GM18526 (cell line): ENCODE data around the gene STK16.

Source experiments
- POLR2A ChIP-seq: IDR thresholded peaks from 3 replicates; pipeline ENCODE4 v1.6.1; 2011; ENCODE audit not compliant: insufficient read length; ENCODE audit errors: extremely low read depth

Gene STK16

DNA sequence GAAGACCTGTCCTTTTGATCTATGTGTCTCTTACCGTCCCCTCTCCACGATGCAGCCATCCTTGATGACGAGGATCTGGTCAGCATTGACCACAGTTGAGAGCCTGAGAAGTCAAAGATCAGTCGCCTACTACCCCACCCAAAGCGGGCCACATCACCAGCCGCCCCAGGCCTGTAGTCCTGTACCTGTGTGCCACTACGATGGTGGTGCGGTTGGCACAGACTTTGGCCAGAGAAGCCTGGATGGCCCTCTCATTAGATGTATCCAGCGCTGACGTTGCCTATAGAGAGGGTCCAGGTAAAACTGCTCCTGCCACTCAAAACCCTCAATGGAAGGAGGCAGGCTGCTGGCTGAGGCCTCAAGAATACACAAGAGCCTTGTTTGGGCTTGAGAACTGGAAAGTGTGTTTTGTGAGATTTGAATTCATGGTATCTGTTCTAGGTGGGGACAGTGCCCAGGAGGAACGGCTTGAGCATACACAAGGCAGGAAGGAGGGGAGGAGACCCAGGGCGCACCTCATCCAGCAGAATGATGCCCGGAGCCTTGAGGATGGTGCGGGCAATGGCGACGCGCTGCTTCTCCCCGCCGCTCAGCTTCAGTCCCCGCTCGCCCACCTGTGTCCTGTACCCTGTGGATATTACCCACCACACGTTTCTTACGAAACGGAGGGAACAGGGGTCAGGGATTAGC lies 34.9 kb upstream of the STK16 start:
- TF ChIP-seq POLR2A, result no peak

GRCh38 chr2:219210886-219211362 lies 34.4 kb upstream of the STK16 start:
- no peak for TF ChIP-seq POLR2A

- no peak for TF ChIP-seq POLR2A
Measured at GRCh38 chr2:219213026-219213415, 32.3 kb upstream of the STK16 start.

- TF ChIP-seq POLR2A, result no peak
Measured at GRCh38 chr2:219213486-219214071, 31.7 kb upstream of the STK16 start.

DNA sequence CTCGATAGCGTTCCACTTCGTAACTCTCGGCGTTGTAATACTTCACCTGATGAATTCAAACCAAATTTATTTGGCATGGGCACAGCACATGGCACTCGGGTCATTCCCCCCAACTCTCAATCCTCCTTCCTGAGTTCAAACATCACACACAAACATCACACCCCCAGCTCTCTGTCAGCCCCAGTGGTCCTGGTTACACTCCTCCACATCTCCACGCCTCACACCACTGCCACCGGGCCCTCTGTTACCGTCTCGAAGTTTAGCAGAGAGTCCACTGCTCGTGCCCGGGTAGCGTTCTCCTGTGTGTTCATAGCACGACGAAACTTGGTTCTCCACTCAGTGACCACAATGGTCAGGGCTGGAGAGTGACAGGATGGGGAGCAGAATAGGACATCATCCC lies 31.1 kb upstream of the STK16 start:
- no peak for TF ChIP-seq POLR2A

GRCh38 chr2:219214786-219215185 lies 30.5 kb upstream of the STK16 start:
- TF ChIP-seq POLR2A, result no peak

DNA sequence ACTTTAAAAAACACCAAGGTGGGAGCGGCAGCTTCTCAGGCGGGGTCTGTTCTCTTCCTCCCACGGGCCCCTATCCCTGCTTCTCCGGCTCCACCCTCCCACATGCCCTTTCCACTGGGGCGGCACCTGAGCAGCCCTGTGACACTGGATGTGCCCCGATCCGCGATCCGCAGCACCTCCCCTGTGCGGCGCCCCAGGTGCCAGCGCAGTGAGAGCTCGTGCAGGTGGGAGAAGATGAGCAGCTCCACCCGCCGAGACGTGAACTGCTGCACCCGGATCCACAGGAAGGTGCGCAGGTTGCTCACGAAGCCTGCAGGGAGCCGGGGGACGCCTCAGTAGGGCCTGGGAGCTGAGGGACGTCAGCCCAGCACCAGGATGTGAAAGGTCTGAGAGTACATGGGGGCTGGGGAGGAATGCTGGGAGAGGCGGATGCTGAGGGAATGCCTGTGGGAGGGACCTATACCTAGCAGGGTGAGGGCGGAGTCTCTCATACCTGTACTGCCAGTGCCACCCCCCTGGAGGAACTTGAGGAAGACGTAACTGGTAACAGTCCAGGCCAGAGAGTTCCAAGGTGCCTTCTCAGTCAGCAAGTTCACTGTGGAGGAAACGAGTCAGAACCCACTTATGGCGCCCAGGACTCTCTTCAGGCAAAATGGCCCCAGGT lies 29.3 kb upstream of the STK16 start:
- TF ChIP-seq POLR2A, result no peak

- no peak for TF ChIP-seq POLR2A
Measured at GRCh38 chr2:219216535-219216915, 28.8 kb upstream of the STK16 start.

- TF ChIP-seq POLR2A, result no peak
Measured at GRCh38 chr2:219218217-219218731, 27.0 kb upstream of the STK16 start.

- peak; percentile 80 for TF ChIP-seq POLR2A
Measured at GRCh38 chr2:219218732-219219701, 26.3 kb upstream of the STK16 start, which contains the start of gene ABCB6. TSS of gene ABCB6 (minus strand) at chr2:219218958. CDS start at chr2:219218673, 285 bp downstream.

- no peak for TF ChIP-seq POLR2A
Measured at GRCh38 chr2:219219784-219220532, 25.3 kb upstream of the STK16 start.

DNA sequence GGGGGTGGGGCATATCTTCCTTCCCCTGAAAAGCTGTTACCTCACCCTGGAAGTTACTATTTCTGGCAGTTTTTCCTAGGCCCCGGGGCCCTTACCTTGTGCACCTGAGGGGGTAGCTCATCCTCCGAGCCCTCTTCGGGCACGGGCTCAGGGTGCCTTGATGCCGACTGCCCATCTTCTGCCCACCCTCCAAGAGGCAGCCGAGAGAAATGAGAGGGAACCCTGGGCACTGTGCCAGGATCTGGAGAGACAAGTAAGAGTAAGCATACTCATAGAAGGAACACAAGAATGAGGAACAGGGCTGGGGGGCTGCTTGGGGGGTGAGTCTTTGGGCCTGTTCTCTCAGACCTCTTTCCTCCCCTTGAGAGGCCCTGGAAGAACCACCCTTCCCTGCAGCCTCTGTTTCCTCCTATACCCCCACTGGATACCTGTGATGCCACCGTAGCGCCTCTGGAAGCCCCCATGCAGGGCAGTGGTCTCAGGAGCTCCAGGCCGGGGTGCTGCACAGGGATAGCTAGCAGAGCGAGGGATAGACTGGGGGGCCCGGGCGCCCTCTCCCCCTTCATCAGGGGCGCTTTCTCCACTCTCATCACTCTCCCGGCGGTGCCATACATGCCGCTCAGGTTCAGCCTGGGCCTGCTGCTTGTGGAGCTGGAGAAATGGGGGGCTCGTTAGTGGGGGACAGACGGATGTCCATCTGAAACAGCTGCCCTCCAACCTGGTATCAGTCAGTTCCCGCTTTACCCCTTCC lies 24.5 kb upstream of the STK16 start:
- no peak for TF ChIP-seq POLR2A

DNA sequence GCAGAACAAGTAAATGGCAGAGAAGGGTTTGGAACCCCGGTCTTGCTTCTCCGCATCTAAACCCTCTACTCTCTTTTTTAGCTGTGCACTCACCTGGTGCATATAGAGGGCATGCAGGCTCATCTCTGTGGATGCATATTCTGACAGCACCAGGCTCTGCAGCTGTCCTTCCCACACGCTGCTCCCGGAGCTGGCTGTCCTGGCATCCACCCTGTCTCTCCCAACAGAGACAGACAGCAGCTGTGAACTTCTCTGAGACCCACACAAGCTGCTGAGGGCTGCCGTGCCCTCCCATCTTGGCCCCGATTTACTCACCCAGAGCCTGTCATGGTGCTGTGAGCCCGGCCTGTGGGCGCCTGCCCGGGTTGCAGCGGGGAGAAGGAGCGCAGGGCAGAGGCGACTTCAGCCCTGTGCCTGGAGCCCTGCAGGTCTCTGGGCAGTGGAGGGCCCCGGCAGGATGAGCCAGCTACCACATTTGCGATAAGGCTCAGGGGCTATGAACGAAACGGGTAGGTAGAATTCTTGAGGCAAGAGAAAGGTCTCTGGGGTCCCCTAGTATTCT lies 23.2 kb upstream of the STK16 start:
- TF ChIP-seq POLR2A, result no peak

DNA sequence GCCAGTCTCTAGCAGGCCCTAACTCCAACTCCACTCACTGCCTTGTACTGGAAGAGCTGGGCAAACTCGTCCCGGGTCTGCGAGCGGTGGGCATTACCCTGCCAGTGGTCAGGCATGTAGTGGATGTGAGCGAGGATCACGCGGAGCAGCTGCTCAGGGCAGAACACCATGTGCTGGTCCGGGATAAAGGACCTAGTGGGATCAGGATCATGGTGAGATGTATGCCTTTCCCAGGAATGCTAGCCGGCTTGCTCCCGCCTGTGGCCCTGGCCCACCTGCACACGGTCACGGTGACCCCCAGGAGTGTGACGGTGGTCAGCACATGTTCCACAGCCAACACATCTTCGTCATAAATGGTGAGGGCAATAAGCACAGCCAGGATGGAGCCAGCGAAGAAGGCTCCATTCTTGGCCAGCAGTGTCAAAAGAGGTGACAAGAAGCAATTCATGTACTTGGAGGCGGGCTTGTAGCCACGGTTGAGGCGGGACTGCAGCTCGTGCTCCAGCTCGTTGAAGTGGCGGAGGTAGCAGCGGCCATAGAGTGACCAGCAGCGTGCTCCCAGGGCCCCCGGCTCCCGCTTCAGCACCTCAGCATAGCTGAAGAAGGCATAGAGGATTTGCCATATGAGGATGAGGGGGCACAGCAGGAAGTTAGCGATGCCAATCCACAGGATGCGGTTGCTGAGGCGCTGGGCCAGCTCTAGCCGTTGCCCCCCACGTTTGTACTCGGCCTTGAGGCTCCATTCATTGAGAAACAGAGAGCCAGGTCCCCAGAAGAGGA lies 21.3 kb upstream of the STK16 start:
- TF ChIP-seq POLR2A, result no peak
